GM23338 (cell line): ENCODE data around the gene MTMR3. TPM values are rescaled to one million over a fixed set of nuclear protein-coding genes. Genes with fewer than 3 reads are reported as not detected.
A peak's percentile ranks its signal among the peaks of the same experiment; 100 is the strongest.

Source experiments
- ATAC-seq: fragments of 200-7000 bp; cut with Tn5 transposase; 3 replicates; pipeline ENCODE4 v1.9.1; 2020
- DNase-seq: peaks from one replicate; pipeline ENCODE4 v3.0.0-alpha.2; 2015; ENCODE audit warnings: low spot score
- H2AFZ ChIP-seq: fragments of 200-600 bp; sonication (generic); 2 replicates; pipeline ENCODE4 v1.8.0; 2016; ENCODE audit warnings: antibody characterized with exemption, mild to moderate bottlenecking, moderate library complexity
- H3F3A ChIP-seq: fragments of 200-600 bp; sonication (generic); replicated peaks from 2 replicates; pipeline ENCODE4 v1.8.0; 2017; ENCODE audit warnings: antibody characterized with exemption, mixed run types, low read depth
- H3K27ac ChIP-seq: fragments of 200-600 bp; sonication (generic); 2 replicates; pipeline ENCODE4 v1.6.1; 2016; ENCODE audit warnings: low read depth
- H3K27me3 ChIP-seq: fragments of 200-600 bp; sonication (generic); 2 replicates; pipeline ENCODE4 v1.8.0; 2016; ENCODE audit warnings: mild to moderate bottlenecking, mixed run types, moderate library complexity; ENCODE audit not compliant: insufficient read depth
- H3K36me3 ChIP-seq: fragments of 200-600 bp; sonication (generic); 2 replicates; pipeline ENCODE4 v1.8.0; 2016; ENCODE audit warnings: mild to moderate bottlenecking; ENCODE audit not compliant: insufficient read depth
- H3K4me1 ChIP-seq: fragments of 200-600 bp; sonication (generic); 2 replicates; pipeline ENCODE4 v1.8.0; 2016; ENCODE audit warnings: mild to moderate bottlenecking, moderate library complexity; ENCODE audit not compliant: insufficient read depth
- H3K4me2 ChIP-seq: fragments of 200-600 bp; sonication (generic); 2 replicates; pipeline ENCODE4 v1.7.1; 2017; ENCODE audit warnings: mixed run types
- H3K4me3 ChIP-seq: fragments of 200-600 bp; sonication (generic); 2 replicates; pipeline ENCODE4 v1.6.1; 2016; ENCODE audit warnings: mixed run types
- H3K79me2 ChIP-seq: fragments of 200-600 bp; sonication (generic); replicated peaks from 2 replicates; pipeline ENCODE4 v1.8.0; 2017; ENCODE audit warnings: mild to moderate bottlenecking; ENCODE audit not compliant: insufficient read depth
- H3K9me2 ChIP-seq: fragments of 200-600 bp; sonication (generic); 2 replicates; pipeline ENCODE4 v1.8.0; 2017; ENCODE audit not compliant: insufficient read depth
- H4K20me1 ChIP-seq: fragments of 200-600 bp; sonication (generic); replicated peaks from 2 replicates; pipeline ENCODE4 v1.8.0; 2017; ENCODE audit warnings: mild to moderate bottlenecking; ENCODE audit not compliant: insufficient read depth
- H3K27ac Mint-ChIP-seq: 2 replicates; pipeline ENCODE4 v1.8.0; 2020; ENCODE audit warnings: inconsistent platforms, mild to moderate bottlenecking, moderate library complexity, mixed read lengths
- H3K27me3 Mint-ChIP-seq: 3 replicates; pipeline ENCODE4 v1.8.0; 2022; ENCODE audit warnings: low read depth, mild to moderate bottlenecking, moderate library complexity, mixed read lengths, inconsistent platforms; ENCODE audit not compliant: insufficient read depth, poor library complexity
- H3K36me3 Mint-ChIP-seq: 3 replicates; pipeline ENCODE4 v1.8.0; 2021; ENCODE audit warnings: low read depth, mild to moderate bottlenecking, inconsistent platforms, moderate library complexity, mixed read lengths
- H3K4me1 Mint-ChIP-seq: 3 replicates; pipeline ENCODE4 v1.8.0; 2020; ENCODE audit warnings: mild to moderate bottlenecking, inconsistent platforms, mixed read lengths
- H3K4me3 Mint-ChIP-seq: 3 replicates; pipeline ENCODE4 v1.8.0; 2021; ENCODE audit warnings: moderate library complexity, mild to moderate bottlenecking, inconsistent platforms, mixed read lengths
- H3K9me3 Mint-ChIP-seq: 3 replicates; pipeline ENCODE4 v1.8.0; 2020; ENCODE audit warnings: moderate library complexity, mild to moderate bottlenecking, inconsistent platforms, mixed read lengths
- CREB1 ChIP-seq: fragments of 250-450 bp; sonication (Bioruptor Pico); IDR thresholded peaks from 2 replicates; pipeline ENCODE4 v1.5.0; 2020; ENCODE audit warnings: low read depth, mild to moderate bottlenecking, moderate library complexity
- CTCF ChIP-seq, 2 experiments: fragments of 200-600 bp in 1 of 2; sonication (generic) in 1 of 2; conservative IDR thresholded peaks; 2 replicates each; pipeline versions ENCODE4 v1.5.1 to v1.6.1; 2016 to 2017; ENCODE audit warnings: antibody characterized with exemption in 2 of 2, low read depth in 2 of 2, mild to moderate bottlenecking in 2 of 2, moderate library complexity in 1 of 2
- ETS1 ChIP-seq: IDR thresholded peaks from 2 replicates; pipeline ENCODE4 v1.6.1; 2016; ENCODE audit warnings: antibody characterized with exemption
- EZH2 ChIP-seq: fragments of 200-600 bp; sonication (generic); IDR thresholded peaks from one replicate; pipeline ENCODE4 v1.8.0; 2017; ENCODE audit warnings: antibody characterized with exemption, mild to moderate bottlenecking, low read depth; ENCODE audit not compliant: unreplicated experiment
- EZH2phosphoT487 ChIP-seq: fragments of 200-600 bp; sonication (generic); IDR thresholded peaks from one replicate; pipeline ENCODE4 v1.8.1; 2018; ENCODE audit warnings: antibody characterized with exemption; ENCODE audit not compliant: unreplicated experiment
- JUNB ChIP-seq: IDR thresholded peaks from one replicate; pipeline ENCODE4 v1.6.1; 2016; ENCODE audit warnings: antibody characterized with exemption; ENCODE audit not compliant: unreplicated experiment
- NANOG ChIP-seq: IDR thresholded peaks from 2 replicates; pipeline ENCODE4 v1.6.1; 2016; ENCODE audit warnings: antibody characterized with exemption, borderline replicate concordance
- POLR2AphosphoS5 ChIP-seq: IDR thresholded peaks from 2 replicates; pipeline ENCODE4 v1.6.1; 2016; ENCODE audit warnings: antibody characterized with exemption, low read depth
- REST ChIP-seq: IDR thresholded peaks from one replicate; pipeline ENCODE4 v1.6.1; 2018; ENCODE audit warnings: antibody characterized with exemption; ENCODE audit not compliant: unreplicated experiment
- STAT1 ChIP-seq: IDR thresholded peaks from one replicate; pipeline ENCODE4 v1.6.1; 2016; ENCODE audit warnings: antibody characterized with exemption; ENCODE audit not compliant: unreplicated experiment
- ZNF114 ChIP-seq: fragments of 250-450 bp; sonication (Bioruptor Pico); IDR thresholded peaks from 2 replicates; pipeline ENCODE4 v1.5.0; 2020; ENCODE audit warnings: mild to moderate bottlenecking, moderate library complexity
- ZNF331 ChIP-seq: fragments of 250-450 bp; sonication (Bioruptor Pico); IDR thresholded peaks from 2 replicates; pipeline ENCODE4 v1.5.0; 2020; ENCODE audit warnings: low read depth, mild to moderate bottlenecking, moderate library complexity
- polyA plus RNA-seq: library from polyadenylated mRNA; unstranded; fragments of >200 nt; fragmentation: Nextera tagmentation; extraction: Ambion mirVana; gene quantifications from 2 replicates; pipeline ENCODE4 v1.2.1, GENCODE V29; 2016
- total RNA-seq: library from RNA; depleted of rRNA; stranded (reverse); fragments of >200 nt; shearing (Covaris generic); gene quantifications from 2 replicates; pipeline ENCODE4 v1.2.3, GENCODE V29; 2014

The MTMR3 gene
- total and polyA plus RNA-seq, 2 experiments from 2014 or later = 5.2 to 27.4 TPM

GRCh38 chr22:29985912-29986311 is 102.9 kb downstream of the MTMR3 start:
- H3K9me3 Mint-ChIP-seq = no peaks in the 10 kb centered on the region
- H3K27ac ChIP-seq = no peak overlapping the region
- H3K4me2 ChIP-seq = no peak overlapping the region
- no peaks in the 10 kb centered on the region for H4K20me1 ChIP-seq
- TF ChIP-seq ETS1 = no peak
- no peak for TF ChIP-seq EZH2phosphoT487
- no peak for TF ChIP-seq EZH2
- no peak for TF ChIP-seq STAT1
- peaks cover 14% of the 10 kb centered on the region for H3K4me1 Mint-ChIP-seq
- ATAC-seq (peak; percentile 63; the same call in 2 of the 3 replicates), DNase-seq (no peak)
- H3K4me3 ChIP-seq = no peak overlapping the region
- no peaks in the 10 kb centered on the region for H3K9me2 ChIP-seq
- 0 out of 2 replicates have a peak, but pooled peaks cover 6% of the 10 kb centered on the region for H3K4me1 ChIP-seq
- H3K79me2 ChIP-seq = no peaks in the 10 kb centered on the region
- H3K27me3 Mint-ChIP-seq = no peaks in the 10 kb centered on the region
- H3K36me3 ChIP-seq = no peaks in the 10 kb centered on the region
- H3K27me3 ChIP-seq = no peaks in the 10 kb centered on the region
- peak overlapping the region; percentile 68; the same call in 1 of the 2 replicates for H3K27ac Mint-ChIP-seq
- no peak overlapping the region for H3K4me3 Mint-ChIP-seq
- no peaks in the 10 kb centered on the region for H3F3A ChIP-seq
- H3K36me3 Mint-ChIP-seq = peaks cover 5% of the 10 kb centered on the region; the same call in 1 of the 3 replicates
- H2AFZ ChIP-seq = no peak overlapping the region

GRCh38 chr22:29987137-29987536 is 104.2 kb downstream of the MTMR3 start:
- Histone ChIP-seq H3K27me3 (no peaks in the 10 kb centered on the region), H4K20me1 (no peaks in the 10 kb centered on the region), H3K9me2 (no peaks in the 10 kb centered on the region), H3K79me2 (no peaks in the 10 kb centered on the region), H2AFZ (no peak overlapping the region), H3K27ac (peak overlapping the region; percentile 47; the same call in 1 of the 2 replicates), H3F3A (no peaks in the 10 kb centered on the region), H3K36me3 (no peaks in the 10 kb centered on the region), H3K4me3 (no peak overlapping the region), H3K4me2 (no peak overlapping the region), H3K4me1 (peaks cover 11% of the 10 kb centered on the region)
- H3K4me1 Mint-ChIP-seq = peaks cover 18% of the 10 kb centered on the region
- H3K27ac Mint-ChIP-seq = peak overlapping the region; percentile 70
- DNase-seq (no peak), ATAC-seq (peak; percentile 52; the same call in 2 of the 3 replicates)
- H3K36me3 Mint-ChIP-seq = peaks cover 5% of the 10 kb centered on the region; the same call in 1 of the 3 replicates
- H3K9me3 Mint-ChIP-seq = no peaks in the 10 kb centered on the region
- no peak overlapping the region for H3K4me3 Mint-ChIP-seq
- no peaks in the 10 kb centered on the region for H3K27me3 Mint-ChIP-seq
- no peak for TF ChIP-seq JUNB
- no peak for TF ChIP-seq NANOG
- no peak for TF ChIP-seq CREB1 (CRISPR knock-in tag)
- no peak for TF ChIP-seq ZNF331 (CRISPR knock-in tag)
- TF ChIP-seq REST = no peak
- TF ChIP-seq POLR2AphosphoS5 = no peak
- no peak for TF ChIP-seq ETS1
- no peak for TF ChIP-seq EZH2phosphoT487
- TF ChIP-seq STAT1 = no peak
- no peak for TF ChIP-seq CTCF (conservative IDR thresholded peaks at IDR 0.05; ENCODE audit: low read depth in 2 of 2)
- TF ChIP-seq ZNF114 (CRISPR knock-in tag) = no peak
